Measurements from ENCODE around the gene GPX7.

DNA sequence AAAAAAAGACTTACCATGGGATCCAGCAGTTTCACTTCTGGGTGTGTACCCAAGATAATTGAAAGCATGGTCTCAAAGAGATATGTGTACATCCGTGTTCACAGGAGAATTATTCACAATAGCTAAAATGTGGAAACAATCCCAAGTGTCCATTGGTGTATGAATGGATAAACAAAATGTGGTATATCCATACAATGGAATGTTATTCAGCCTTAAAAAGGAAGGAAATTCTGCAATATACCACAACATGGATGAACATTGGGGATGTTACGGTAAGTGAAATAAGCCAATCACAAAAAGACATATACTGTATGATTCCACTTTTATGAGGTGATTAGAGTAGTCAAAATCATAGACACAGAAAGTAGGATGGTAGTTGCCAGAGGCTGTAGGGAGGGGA, 42.3 kb upstream of the GPX7 start:
- TF ChIP-seq POLR2A (IDR thresholded peaks at IDR 0.05; ENCODE audit: low read depth, low read length) (no peak), TAF1 (IDR thresholded peaks at IDR 0.05; ENCODE audit: borderline replicate concordance, low read depth, low read length) (no peak), POLR2AphosphoS5 (IDR thresholded peaks at IDR 0.05; ENCODE audit: low read depth, low read length) (no peak)
